Measurements from ENCODE around the gene RTN4.

Gene RTN4

DNA sequence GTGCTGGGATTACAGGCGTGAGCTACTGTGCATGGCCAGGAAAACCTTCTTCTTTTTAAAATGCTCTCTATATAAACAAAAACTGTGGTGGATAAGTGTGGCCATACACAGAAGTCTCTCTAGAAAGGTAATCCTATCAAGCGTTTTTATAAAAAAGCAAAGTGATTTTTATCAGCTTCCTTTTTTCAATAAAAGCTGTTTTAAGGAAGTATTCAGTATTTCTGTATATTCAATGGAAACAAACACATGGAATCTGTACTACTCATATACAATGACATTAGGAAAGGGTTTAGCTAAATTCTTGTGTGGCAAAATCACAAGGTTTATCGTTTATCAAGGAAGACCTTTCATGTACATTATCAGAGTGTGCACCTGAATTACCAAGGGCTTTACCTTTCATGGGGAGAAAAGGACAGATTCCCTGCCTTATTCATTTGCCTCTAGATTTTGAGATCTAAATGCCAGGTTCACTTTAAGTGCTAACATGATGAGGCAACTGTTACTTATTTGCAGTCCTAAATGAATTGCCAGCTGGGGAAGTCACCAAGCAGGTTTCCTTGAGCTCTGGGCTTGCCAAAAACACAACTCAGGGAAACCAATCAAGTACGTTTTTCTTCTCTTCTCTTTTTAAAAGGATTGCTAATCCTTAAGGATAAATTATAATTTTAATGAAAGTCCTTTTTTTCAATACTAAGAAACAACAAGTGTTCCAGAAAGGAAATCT is 70.8 kb downstream of the RTN4 start:
- TF ChIP-seq PPARA (CRISPR knock-in tag; IDR thresholded peaks at IDR 0.05; ENCODE audit: borderline replicate concordance) (no peak), OSR1 (CRISPR knock-in tag; IDR thresholded peaks at IDR 0.05) (no peak), ZNF70 (CRISPR knock-in tag; IDR thresholded peaks at IDR 0.05) (no peak), ZFP3 (CRISPR knock-in tag; IDR thresholded peaks at IDR 0.05) (no peak), ZNF8 (CRISPR knock-in tag; IDR thresholded peaks at IDR 0.05) (no peak), ZFP30 (CRISPR knock-in tag; IDR thresholded peaks at IDR 0.05) (no peak), TCF4 (CRISPR knock-in tag; IDR thresholded peaks at IDR 0.05; ENCODE audit: borderline replicate concordance) (no peak), ARNTL (CRISPR knock-in tag; IDR thresholded peaks at IDR 0.05; ENCODE audit: borderline replicate concordance, low read depth) (no peak), CREB5 (CRISPR knock-in tag; IDR thresholded peaks at IDR 0.05; ENCODE audit: low read depth) (no peak)
- TF ChIP-seq, protein P1, sequence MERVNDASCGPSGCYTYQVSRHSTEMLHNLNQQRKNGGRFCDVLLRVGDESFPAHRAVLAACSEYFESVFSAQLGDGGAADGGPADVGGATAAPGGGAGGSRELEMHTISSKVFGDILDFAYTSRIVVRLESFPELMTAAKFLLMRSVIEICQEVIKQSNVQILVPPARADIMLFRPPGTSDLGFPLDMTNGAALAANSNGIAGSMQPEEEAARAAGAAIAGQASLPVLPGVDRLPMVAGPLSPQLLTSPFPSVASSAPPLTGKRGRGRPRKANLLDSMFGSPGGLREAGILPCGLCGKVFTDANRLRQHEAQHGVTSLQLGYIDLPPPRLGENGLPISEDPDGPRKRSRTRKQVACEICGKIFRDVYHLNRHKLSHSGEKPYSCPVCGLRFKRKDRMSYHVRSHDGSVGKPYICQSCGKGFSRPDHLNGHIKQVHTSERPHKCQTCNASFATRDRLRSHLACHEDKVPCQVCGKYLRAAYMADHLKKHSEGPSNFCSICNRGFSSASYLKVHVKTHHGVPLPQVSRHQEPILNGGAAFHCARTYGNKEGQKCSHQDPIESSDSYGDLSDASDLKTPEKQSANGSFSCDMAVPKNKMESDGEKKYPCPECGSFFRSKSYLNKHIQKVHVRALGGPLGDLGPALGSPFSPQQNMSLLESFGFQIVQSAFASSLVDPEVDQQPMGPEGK (CRISPR knock-in tag; IDR thresholded peaks at IDR 0.05; ENCODE audit: borderline replicate concordance): no peak
- no peak for ATAC-seq

- ATAC-seq: no peak
Observed at GRCh38 chr2:54977149-54977548, 73.1 kb downstream of the RTN4 start.

More at GRCh38 chr2:54977149-54977548, 73.1 kb downstream of the RTN4 start:
- TF ChIP-seq CSDC2 (CRISPR knock-in tag; IDR thresholded peaks at IDR 0.05) (no peak), ISL1 (CRISPR knock-in tag; IDR thresholded peaks at IDR 0.05) (no peak), RARB (CRISPR knock-in tag; IDR thresholded peaks at IDR 0.05) (no peak), GLIS3 (CRISPR knock-in tag; IDR thresholded peaks at IDR 0.05) (no peak), ZFP3 (CRISPR knock-in tag; IDR thresholded peaks at IDR 0.05) (no peak), CREB5 (CRISPR knock-in tag; IDR thresholded peaks at IDR 0.05; ENCODE audit: low read depth) (no peak), ARNTL (CRISPR knock-in tag; IDR thresholded peaks at IDR 0.05; ENCODE audit: borderline replicate concordance, low read depth) (no peak), ZFP30 (CRISPR knock-in tag; IDR thresholded peaks at IDR 0.05) (no peak), TCF4 (CRISPR knock-in tag; IDR thresholded peaks at IDR 0.05; ENCODE audit: borderline replicate concordance) (no peak), BACH2 (CRISPR knock-in tag; IDR thresholded peaks at IDR 0.05; ENCODE audit: borderline replicate concordance) (no peak), PPARA (CRISPR knock-in tag; IDR thresholded peaks at IDR 0.05; ENCODE audit: borderline replicate concordance) (no peak), ESRRG (CRISPR knock-in tag; IDR thresholded peaks at IDR 0.05) (no peak), ZNF70 (CRISPR knock-in tag; IDR thresholded peaks at IDR 0.05) (no peak), ZNF565 (CRISPR knock-in tag; conservative IDR thresholded peaks at IDR 0.05; ENCODE audit: low read depth) (no peak), OSR1 (CRISPR knock-in tag; IDR thresholded peaks at IDR 0.05) (no peak), TOX (CRISPR knock-in tag; IDR thresholded peaks at IDR 0.05; ENCODE audit: borderline replicate concordance) (no peak), POU6F1 (CRISPR knock-in tag; IDR thresholded peaks at IDR 0.05; ENCODE audit: borderline replicate concordance, low read depth) (no peak), ZC3H10 (CRISPR knock-in tag; IDR thresholded peaks at IDR 0.05) (no peak)
- TF ChIP-seq, protein P1 (CRISPR knock-in tag; IDR thresholded peaks at IDR 0.05; ENCODE audit: borderline replicate concordance): no peak
